ENCODE results near the gene ZNF423. TPM values are rescaled to one million over a fixed set of nuclear protein-coding genes. Genes with fewer than 3 reads are reported as not detected.

ZNF423 gene
- polyA plus RNA-seq, 1 donor from 2014 or later = 4.5 TPM

- TF ChIP-seq EZH2 (IDR thresholded peaks at IDR 0.05; ENCODE audit: borderline replicate concordance, insufficient read depth, low read length, poor library complexity, severe bottlenecking) = no peak
- TF ChIP-seq CTCF (IDR thresholded peaks at IDR 0.05; ENCODE audit: poor library complexity, severe bottlenecking) = no peak
- TF ChIP-seq REST (IDR thresholded peaks at IDR 0.05; ENCODE audit: borderline replicate concordance) = no peak
- no peak for TF ChIP-seq MXI1 (conservative IDR thresholded peaks at IDR 0.05; ENCODE audit: poor library complexity, severe bottlenecking)
- no peak for TF ChIP-seq RAD21 (conservative IDR thresholded peaks at IDR 0.05)
- no peak for TF ChIP-seq TAF1 (IDR thresholded peaks at IDR 0.05; ENCODE audit: low read depth)
- TF ChIP-seq POLR2AphosphoS5 (IDR thresholded peaks at IDR 0.05) = no peak
- no peak for TF ChIP-seq SMC3 (conservative IDR thresholded peaks at IDR 0.05; ENCODE audit: poor library complexity)
- TF ChIP-seq EP300 (conservative IDR thresholded peaks at IDR 0.05; ENCODE audit: poor library complexity, severe bottlenecking) = no peak
- H3K4me2 ChIP-seq (ENCODE audit: low read length) = no peak overlapping the region
- H3K27me3 ChIP-seq (ENCODE audit: insufficient read depth, low read depth, low read length) = no peaks in the 10 kb centered on the region
- no peaks in the 10 kb centered on the region for H4K20me1 ChIP-seq (ENCODE audit: insufficient read depth)
- no peak overlapping the region for H3K27ac ChIP-seq (ENCODE audit: low read length)
- H3K36me3 ChIP-seq (ENCODE audit: insufficient read depth, low read length) = no peaks in the 10 kb centered on the region
- H3K9me2 ChIP-seq (ENCODE audit: insufficient read depth, low read length) = no peaks in the 10 kb centered on the region
- no peaks in the 10 kb centered on the region for H3K79me2 ChIP-seq (replicated peaks; ENCODE audit: insufficient read depth, low read length)
- no peak overlapping the region for H3K9ac ChIP-seq (ENCODE audit: low read length)
- H2AFZ ChIP-seq (ENCODE audit: low read depth, low read length) = no peak overlapping the region
- H3K9me3 ChIP-seq (ENCODE audit: low read length) = no peaks in the 10 kb centered on the region
- peaks cover 10% of the 10 kb centered on the region for H3F3A ChIP-seq (ENCODE audit: insufficient read depth, low read length, poor library complexity, severe bottlenecking)
- H3K4me3 ChIP-seq (ENCODE audit: low read length) = no peak overlapping the region
Observed at GRCh38 chr16:49695782-49696413, 160.0 kb downstream of the ZNF423 start.

- Histone ChIP-seq H3K4me3 (ENCODE audit: low read length) (no peak overlapping the region), H2AFZ (ENCODE audit: low read depth, low read length) (no peak overlapping the region), H3F3A (ENCODE audit: insufficient read depth, low read length, poor library complexity, severe bottlenecking) (no peaks in the 10 kb centered on the region), H3K27me3 (ENCODE audit: insufficient read depth, low read depth, low read length) (no peaks in the 10 kb centered on the region), H3K9me3 (ENCODE audit: low read length) (no peaks in the 10 kb centered on the region), H3K9ac (ENCODE audit: low read length) (no peak overlapping the region), H3K27ac (ENCODE audit: low read length) (no peak overlapping the region), H3K36me3 (ENCODE audit: insufficient read depth, low read length) (no peaks in the 10 kb centered on the region), H4K20me1 (ENCODE audit: insufficient read depth) (no peaks in the 10 kb centered on the region), H3K9me2 (ENCODE audit: insufficient read depth, low read length) (no peaks in the 10 kb centered on the region), H3K79me2 (replicated peaks; ENCODE audit: insufficient read depth, low read length) (no peaks in the 10 kb centered on the region), H3K4me2 (ENCODE audit: low read length) (no peak overlapping the region)
- TF ChIP-seq CTCF (IDR thresholded peaks at IDR 0.05; ENCODE audit: poor library complexity, severe bottlenecking) (no peak), EZH2 (IDR thresholded peaks at IDR 0.05; ENCODE audit: borderline replicate concordance, insufficient read depth, low read length, poor library complexity, severe bottlenecking) (no peak), TAF1 (IDR thresholded peaks at IDR 0.05; ENCODE audit: low read depth) (no peak), MXI1 (conservative IDR thresholded peaks at IDR 0.05; ENCODE audit: poor library complexity, severe bottlenecking) (no peak), SMC3 (conservative IDR thresholded peaks at IDR 0.05; ENCODE audit: poor library complexity) (no peak), RAD21 (conservative IDR thresholded peaks at IDR 0.05) (no peak), POLR2AphosphoS5 (IDR thresholded peaks at IDR 0.05) (no peak), REST (IDR thresholded peaks at IDR 0.05; ENCODE audit: borderline replicate concordance) (no peak), EP300 (conservative IDR thresholded peaks at IDR 0.05; ENCODE audit: poor library complexity, severe bottlenecking) (no peak)
Observed at GRCh38 chr16:49693445-49693844, 162.5 kb downstream of the ZNF423 start.
